ENCODE data around the gene TSEN54.

TSEN54 gene

DNA sequence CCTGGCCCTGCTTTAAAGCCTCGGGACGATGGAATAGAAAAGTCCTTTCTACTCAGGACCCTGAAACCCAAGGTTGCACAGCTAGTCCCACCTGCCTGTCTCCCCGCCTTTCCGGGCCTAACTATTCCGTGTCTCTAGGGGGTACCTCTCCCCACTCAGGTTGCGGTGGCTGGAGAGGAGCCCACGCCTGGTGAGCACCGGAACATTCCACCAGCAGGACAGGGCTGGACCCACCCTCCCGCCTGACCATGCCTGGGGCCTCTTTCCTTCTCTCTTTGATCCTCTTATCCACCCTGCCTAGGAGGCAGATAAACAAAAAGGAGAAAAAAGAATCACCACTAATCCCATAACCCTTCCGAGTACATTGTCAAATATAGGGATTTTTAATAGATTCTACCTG, 20.0 kb downstream of the TSEN54 start:
- TF ChIP-seq, protein P1, sequence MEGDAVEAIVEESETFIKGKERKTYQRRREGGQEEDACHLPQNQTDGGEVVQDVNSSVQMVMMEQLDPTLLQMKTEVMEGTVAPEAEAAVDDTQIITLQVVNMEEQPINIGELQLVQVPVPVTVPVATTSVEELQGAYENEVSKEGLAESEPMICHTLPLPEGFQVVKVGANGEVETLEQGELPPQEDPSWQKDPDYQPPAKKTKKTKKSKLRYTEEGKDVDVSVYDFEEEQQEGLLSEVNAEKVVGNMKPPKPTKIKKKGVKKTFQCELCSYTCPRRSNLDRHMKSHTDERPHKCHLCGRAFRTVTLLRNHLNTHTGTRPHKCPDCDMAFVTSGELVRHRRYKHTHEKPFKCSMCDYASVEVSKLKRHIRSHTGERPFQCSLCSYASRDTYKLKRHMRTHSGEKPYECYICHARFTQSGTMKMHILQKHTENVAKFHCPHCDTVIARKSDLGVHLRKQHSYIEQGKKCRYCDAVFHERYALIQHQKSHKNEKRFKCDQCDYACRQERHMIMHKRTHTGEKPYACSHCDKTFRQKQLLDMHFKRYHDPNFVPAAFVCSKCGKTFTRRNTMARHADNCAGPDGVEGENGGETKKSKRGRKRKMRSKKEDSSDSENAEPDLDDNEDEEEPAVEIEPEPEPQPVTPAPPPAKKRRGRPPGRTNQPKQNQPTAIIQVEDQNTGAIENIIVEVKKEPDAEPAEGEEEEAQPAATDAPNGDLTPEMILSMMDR (IDR thresholded peaks at IDR 0.05; ENCODE audit: insufficient read depth, low read depth, low read length, missing control alignments), result no peak

DNA sequence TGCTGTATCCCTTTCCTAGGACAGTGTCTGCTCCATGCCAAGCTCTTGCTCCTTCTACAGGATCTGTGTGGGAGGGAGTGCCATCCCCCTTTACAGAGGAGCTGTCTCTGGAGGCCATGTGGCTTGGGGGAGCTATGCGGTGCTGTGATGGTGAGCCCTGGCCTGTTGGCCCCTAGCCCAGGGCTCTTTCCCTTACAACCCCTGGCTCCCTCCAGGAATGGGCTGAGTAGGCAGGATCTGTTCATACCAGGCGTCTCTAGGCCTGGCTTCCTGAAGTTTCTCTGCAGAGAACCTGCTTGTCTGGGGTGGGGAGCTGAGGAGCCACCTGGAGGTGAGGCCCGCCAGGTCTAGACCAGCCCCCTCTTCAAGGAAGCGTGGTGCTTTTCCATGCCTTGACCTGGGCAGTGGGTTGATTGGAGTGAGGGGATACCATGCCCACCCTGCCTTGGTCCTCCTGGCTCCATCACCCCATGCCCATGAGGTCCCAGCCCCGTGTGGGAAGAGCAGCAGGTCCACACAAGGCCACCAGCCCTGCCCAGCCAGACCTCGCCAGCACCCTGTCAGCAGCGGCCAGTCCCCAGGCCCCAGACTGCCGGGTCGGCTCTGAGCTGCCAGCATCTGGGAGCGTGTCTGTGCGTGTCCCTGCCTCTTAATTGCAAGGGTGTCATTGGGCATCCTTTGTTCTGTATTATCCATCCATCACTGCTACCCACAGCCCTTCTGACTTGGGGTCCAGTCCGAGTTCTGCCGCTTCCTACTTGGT, 23.8 kb downstream of the TSEN54 start:
- TF ChIP-seq, protein P1 (IDR thresholded peaks at IDR 0.05; ENCODE audit: insufficient read depth, low read depth, low read length, missing control alignments), result no peak
- no peak for DNase-seq (ENCODE audit: low read depth)
- H3K4me3 ChIP-seq (ENCODE audit: low read depth, low read length), result no peak overlapping the region

More for the DNA sequence above, 20.0 kb downstream of the TSEN54 start:
- H3K4me3 ChIP-seq (ENCODE audit: low read depth, low read length), result no peak overlapping the region
- no peak for DNase-seq (ENCODE audit: low read depth)

DNA sequence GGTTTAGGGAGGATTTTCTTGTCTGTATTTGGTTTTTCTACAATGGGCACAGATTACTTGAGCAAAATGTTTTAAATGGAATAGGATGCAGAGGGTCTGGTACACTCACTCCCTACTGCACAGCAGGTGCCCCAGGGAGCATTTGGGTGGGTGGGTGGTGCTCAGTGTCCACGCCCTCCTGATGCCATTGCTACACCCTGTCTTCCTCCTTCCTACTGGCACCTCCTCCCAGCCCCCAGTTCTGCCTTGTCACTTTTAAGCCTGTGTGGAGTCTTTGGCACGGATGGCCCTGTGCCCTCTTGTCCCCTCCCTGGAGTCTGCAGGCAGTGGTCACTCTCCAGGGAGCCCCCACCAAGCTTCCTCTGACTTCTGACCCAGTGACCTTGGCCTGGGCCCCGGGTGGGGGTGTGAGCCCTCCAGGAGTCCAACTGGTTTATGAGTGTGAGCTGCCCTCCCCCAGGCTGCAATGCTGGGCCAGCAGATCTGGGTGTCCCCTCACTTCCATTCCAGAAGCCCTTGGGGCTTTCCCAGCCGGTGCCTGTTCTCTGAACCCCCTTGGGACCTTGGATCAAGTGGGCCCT, 24.7 kb downstream of the TSEN54 start:
- DNase-seq (ENCODE audit: low read depth), result no peak
- no peak overlapping the region for H3K4me3 ChIP-seq (ENCODE audit: low read depth, low read length)
- TF ChIP-seq, protein P1 (IDR thresholded peaks at IDR 0.05; ENCODE audit: insufficient read depth, low read depth, low read length, missing control alignments), result no peak

DNA sequence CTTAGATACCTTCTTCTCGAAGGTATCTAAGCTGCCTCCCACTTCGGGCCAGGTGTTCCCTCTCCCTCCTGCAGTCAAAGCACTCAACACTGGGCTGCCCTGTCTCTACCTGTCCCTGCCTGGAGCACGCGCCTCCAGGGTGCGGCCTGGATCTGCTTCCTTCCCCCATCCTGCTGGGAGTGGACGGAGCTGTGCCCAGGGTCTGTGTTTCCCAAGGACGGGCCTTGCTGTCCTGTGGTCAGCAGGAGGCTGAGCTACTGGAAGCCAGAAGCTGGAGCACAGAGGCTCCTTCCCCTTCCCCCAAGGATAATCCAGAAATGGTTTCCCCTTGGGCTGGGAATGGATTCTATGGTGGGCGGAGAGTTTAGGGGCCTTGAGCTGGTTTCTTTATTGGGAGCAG, 25.9 kb downstream of the TSEN54 start:
- TF ChIP-seq, protein P1 (IDR thresholded peaks at IDR 0.05; ENCODE audit: insufficient read depth, low read depth, low read length, missing control alignments), result no peak
- no peak overlapping the region for H3K4me3 ChIP-seq (ENCODE audit: low read depth, low read length)
- no peak for DNase-seq (ENCODE audit: low read depth)

DNA sequence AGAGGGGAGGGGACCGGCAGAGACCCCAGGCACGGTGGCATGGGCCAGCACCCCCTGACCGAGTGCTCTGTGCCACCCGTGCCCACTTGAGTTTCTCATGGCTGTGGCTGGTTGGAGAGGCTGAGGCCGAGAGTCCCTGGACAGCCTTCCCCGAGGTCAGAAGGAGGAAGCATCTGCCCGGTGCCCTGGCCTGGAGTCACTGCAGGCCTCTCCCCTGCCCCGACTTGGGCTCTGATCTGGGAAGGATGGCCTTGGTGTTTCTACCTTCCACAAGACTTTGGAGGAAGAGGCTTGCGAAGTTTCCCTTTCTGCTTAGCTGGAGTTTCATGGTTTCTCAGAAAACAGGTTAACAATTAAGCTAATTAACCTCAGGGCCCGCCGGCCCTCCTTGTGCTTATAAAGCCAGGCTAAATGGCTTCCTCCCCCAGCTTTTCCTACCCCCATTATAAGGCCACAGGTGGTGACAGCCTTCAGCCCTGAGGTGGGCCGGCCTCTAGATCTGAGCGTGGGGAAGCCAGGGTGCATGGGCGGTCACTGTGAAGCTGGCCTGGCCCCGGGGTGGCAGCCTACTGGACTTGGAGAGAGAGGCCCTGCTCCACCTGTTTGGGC, 26.5 kb downstream of the TSEN54 start:
- TF ChIP-seq, protein P1 (IDR thresholded peaks at IDR 0.05; ENCODE audit: insufficient read depth, low read depth, low read length, missing control alignments), result no peak
- no peak overlapping the region for H3K4me3 ChIP-seq (ENCODE audit: low read depth, low read length)
- DNase-seq (ENCODE audit: low read depth), result no peak

DNA sequence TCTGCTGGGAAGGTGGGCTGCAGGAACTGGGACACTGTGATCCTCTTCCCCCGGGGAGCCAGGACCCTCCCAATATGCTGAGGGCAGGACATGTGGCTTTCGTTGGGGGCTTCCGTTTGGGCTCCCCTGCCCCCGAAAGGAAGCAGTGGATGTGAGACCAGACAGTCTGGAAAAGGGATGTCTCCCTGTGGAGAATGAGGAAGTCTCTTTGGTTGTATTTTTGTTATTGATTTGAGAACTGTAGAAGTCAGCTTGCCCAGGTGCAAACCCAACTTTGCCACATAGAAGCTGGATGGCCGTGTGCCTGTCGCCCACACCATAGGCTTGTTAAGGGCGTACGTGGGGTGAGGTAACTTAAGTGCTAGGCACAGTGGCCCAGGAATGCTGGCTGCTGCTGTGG, 27.9 kb downstream of the TSEN54 start:
- no peak overlapping the region for H3K4me3 ChIP-seq (ENCODE audit: low read depth, low read length)
- TF ChIP-seq, protein P1 (IDR thresholded peaks at IDR 0.05; ENCODE audit: insufficient read depth, low read depth, low read length, missing control alignments), result no peak
- no peak for DNase-seq (ENCODE audit: low read depth)
